Karpas-422 (cell line): Measurements from ENCODE around the gene COL4A2. TPM values are rescaled to one million over a fixed set of nuclear protein-coding genes. Genes with fewer than 3 reads are reported as not detected.
A peak's percentile ranks its signal among the peaks of the same experiment; 100 is the strongest.

Source experiments
- DNase-seq: peaks from one replicate; pipeline ENCODE4 v3.0.0-alpha.2; 2015
- H2AFZ ChIP-seq: fragments of 200-600 bp; sonication (generic); 2 replicates; pipeline ENCODE4 v1.6.1; 2014; ENCODE audit warnings: antibody characterized with exemption, low read length, mixed read lengths
- H3K27ac ChIP-seq: fragments of 200-600 bp; sonication (generic); 2 replicates; pipeline ENCODE4 v1.5.1; 2014; ENCODE audit warnings: mild to moderate bottlenecking, low read length, moderate library complexity
- H3K27me3 ChIP-seq: fragments of 200-600 bp; sonication (generic); 2 replicates; pipeline ENCODE4 v1.6.1; 2014; ENCODE audit warnings: low read length, mixed read lengths
- H3K36me3 ChIP-seq: fragments of 200-600 bp; sonication (generic); 2 replicates; pipeline ENCODE4 v1.6.1; 2014; ENCODE audit warnings: low read length, mixed read lengths; ENCODE audit not compliant: insufficient read depth
- H3K4me1 ChIP-seq: fragments of 200-600 bp; sonication (generic); 2 replicates; pipeline ENCODE4 v1.6.1; 2014; ENCODE audit warnings: mild to moderate bottlenecking, low read length, mixed read lengths
- H3K4me2 ChIP-seq: fragments of 200-600 bp; sonication (generic); 2 replicates; pipeline ENCODE4 v1.6.1; 2014; ENCODE audit warnings: low read length, low read depth, mild to moderate bottlenecking; ENCODE audit not compliant: poor library complexity, severe bottlenecking
- H3K4me3 ChIP-seq: fragments of 200-600 bp; sonication (generic); 2 replicates; pipeline ENCODE4 v1.5.1; 2014; ENCODE audit warnings: mild to moderate bottlenecking, antibody characterized with exemption, low read length, mixed read lengths
- H3K79me2 ChIP-seq: fragments of 200-600 bp; sonication (generic); 2 replicates; pipeline ENCODE4 v1.6.1; 2014; ENCODE audit warnings: mild to moderate bottlenecking, low read length, mixed read lengths
- H3K9ac ChIP-seq: fragments of 200-600 bp; sonication (generic); 2 replicates; pipeline ENCODE4 v1.6.0; 2014; ENCODE audit warnings: low read length
- H3K9me2 ChIP-seq: fragments of 200-600 bp; sonication (generic), shearing (Covaris generic); replicated peaks from 2 replicates; pipeline ENCODE4 v1.6.0; 2014; ENCODE audit warnings: mild to moderate bottlenecking, low read length, moderate library complexity; ENCODE audit not compliant: insufficient read depth
- H3K9me3 ChIP-seq: fragments of 300-700, 200-600 bp; sonication (generic); 2 replicates; pipeline ENCODE4 v1.6.1; 2014; ENCODE audit warnings: low read length, mixed read lengths
- H4K20me1 ChIP-seq: fragments of 200-600 bp; sonication (generic); 2 replicates; pipeline ENCODE4 v1.6.1; 2014; ENCODE audit warnings: mild to moderate bottlenecking, antibody characterized with exemption, low read length, low read depth; ENCODE audit not compliant: insufficient read depth
- total RNA-seq: library from RNA; depleted of rRNA; stranded (reverse); fragments of >200 nt; shearing (Covaris generic); gene quantifications from 2 replicates; pipeline ENCODE4 v1.2.3, GENCODE V29; 2014; ENCODE audit warnings: low replicate concordance

Gene COL4A2
- total RNA-seq, 1 experiment from 2014 or later = not detected

GRCh38 chr13:110551284-110551683, 244.2 kb downstream of the COL4A2 start:
- Histone ChIP-seq H4K20me1 (no peaks in the 10 kb centered on the region), H3K27ac (no peak overlapping the region), H3K79me2 (no peaks in the 10 kb centered on the region)

GRCh38 chr13:110552767-110553166, 245.7 kb downstream of the COL4A2 start:
- H3K9ac ChIP-seq = no peak overlapping the region
- H4K20me1 ChIP-seq = no peaks in the 10 kb centered on the region
- H3K79me2 ChIP-seq = no peaks in the 10 kb centered on the region
- DNase-seq = no peak
- H3K4me1 ChIP-seq = peaks cover 3% of the 10 kb centered on the region
- no peaks in the 10 kb centered on the region for H3K9me3 ChIP-seq
- H3K9me2 ChIP-seq = no peaks in the 10 kb centered on the region
- no peak overlapping the region for H3K27ac ChIP-seq
- no peak overlapping the region for H2AFZ ChIP-seq
- no peaks in the 10 kb centered on the region for H3K27me3 ChIP-seq
- no peak overlapping the region for H3K4me2 ChIP-seq
- H3K36me3 ChIP-seq = no peaks in the 10 kb centered on the region
- no peak overlapping the region for H3K4me3 ChIP-seq

More at GRCh38 chr13:110551284-110551683, 244.2 kb downstream of the COL4A2 start:
- no peaks in the 10 kb centered on the region for H3K36me3 ChIP-seq
- H3K9me2 ChIP-seq = no peaks in the 10 kb centered on the region
- peaks cover 3% of the 10 kb centered on the region for H3K4me1 ChIP-seq
- DNase-seq = no peak
- H3K4me3 ChIP-seq = no peak overlapping the region
- no peaks in the 10 kb centered on the region for H3K9me3 ChIP-seq
- H3K9ac ChIP-seq = no peak overlapping the region
- no peak overlapping the region for H2AFZ ChIP-seq
- H3K27me3 ChIP-seq = no peaks in the 10 kb centered on the region
- H3K4me2 ChIP-seq = no peak overlapping the region

DNA sequence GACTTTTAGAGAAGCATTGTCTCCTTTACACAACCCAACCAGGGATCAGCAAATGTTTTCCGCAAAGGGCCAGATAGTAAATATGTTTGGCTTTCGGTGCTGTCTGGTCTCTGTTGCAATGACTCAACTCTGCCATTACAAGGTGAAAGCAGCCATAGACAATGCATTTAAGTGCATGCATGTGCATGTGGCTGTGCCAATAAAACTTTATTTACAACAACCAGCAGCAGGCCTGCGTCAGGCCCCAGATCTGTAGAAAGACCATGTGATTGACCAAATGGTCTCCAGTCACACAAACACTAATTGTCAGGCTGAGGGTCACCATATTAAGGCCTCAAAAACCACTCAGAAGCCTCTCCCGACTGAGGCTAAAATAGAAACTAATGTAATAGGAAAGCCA, 246.3 kb downstream of the COL4A2 start:
- Histone ChIP-seq H3K4me1 (peaks cover 3% of the 10 kb centered on the region), H3K36me3 (no peaks in the 10 kb centered on the region), H2AFZ (no peak overlapping the region), H3K9ac (no peak overlapping the region), H3K79me2 (no peaks in the 10 kb centered on the region), H3K4me2 (no peak overlapping the region), H3K4me3 (no peak overlapping the region), H3K9me3 (no peaks in the 10 kb centered on the region), H3K27ac (no peak overlapping the region), H3K9me2 (no peaks in the 10 kb centered on the region), H4K20me1 (no peaks in the 10 kb centered on the region), H3K27me3 (no peaks in the 10 kb centered on the region)
- peak; percentile 49 for DNase-seq

- Histone ChIP-seq H2AFZ (no peak overlapping the region), H3K4me3 (no peak overlapping the region), H3K9me3 (no peaks in the 10 kb centered on the region), H3K9ac (no peak overlapping the region), H3K9me2 (no peaks in the 10 kb centered on the region), H3K36me3 (no peaks in the 10 kb centered on the region), H3K27ac (no peak overlapping the region), H3K4me1 (peaks cover 3% of the 10 kb centered on the region), H3K27me3 (no peaks in the 10 kb centered on the region), H3K4me2 (no peak overlapping the region), H4K20me1 (no peaks in the 10 kb centered on the region), H3K79me2 (no peaks in the 10 kb centered on the region)
- no peak for DNase-seq
Observed at GRCh38 chr13:110554227-110554836, 247.2 kb downstream of the COL4A2 start.

- no peaks in the 10 kb centered on the region for H3K9me3 ChIP-seq
- H3K27ac ChIP-seq = no peak overlapping the region
- no peak overlapping the region for H3K4me3 ChIP-seq
- H3K9ac ChIP-seq = no peak overlapping the region
- no peak for DNase-seq
- no peaks in the 10 kb centered on the region for H3K27me3 ChIP-seq
- H4K20me1 ChIP-seq = no peaks in the 10 kb centered on the region
- H2AFZ ChIP-seq = no peak overlapping the region
- no peaks in the 10 kb centered on the region for H3K9me2 ChIP-seq
- no peaks in the 10 kb centered on the region for H3K36me3 ChIP-seq
- no peaks in the 10 kb centered on the region for H3K79me2 ChIP-seq
- no peak overlapping the region for H3K4me2 ChIP-seq
- peaks cover 3% of the 10 kb centered on the region for H3K4me1 ChIP-seq
Observed at GRCh38 chr13:110554946-110555345, 247.9 kb downstream of the COL4A2 start.

DNA sequence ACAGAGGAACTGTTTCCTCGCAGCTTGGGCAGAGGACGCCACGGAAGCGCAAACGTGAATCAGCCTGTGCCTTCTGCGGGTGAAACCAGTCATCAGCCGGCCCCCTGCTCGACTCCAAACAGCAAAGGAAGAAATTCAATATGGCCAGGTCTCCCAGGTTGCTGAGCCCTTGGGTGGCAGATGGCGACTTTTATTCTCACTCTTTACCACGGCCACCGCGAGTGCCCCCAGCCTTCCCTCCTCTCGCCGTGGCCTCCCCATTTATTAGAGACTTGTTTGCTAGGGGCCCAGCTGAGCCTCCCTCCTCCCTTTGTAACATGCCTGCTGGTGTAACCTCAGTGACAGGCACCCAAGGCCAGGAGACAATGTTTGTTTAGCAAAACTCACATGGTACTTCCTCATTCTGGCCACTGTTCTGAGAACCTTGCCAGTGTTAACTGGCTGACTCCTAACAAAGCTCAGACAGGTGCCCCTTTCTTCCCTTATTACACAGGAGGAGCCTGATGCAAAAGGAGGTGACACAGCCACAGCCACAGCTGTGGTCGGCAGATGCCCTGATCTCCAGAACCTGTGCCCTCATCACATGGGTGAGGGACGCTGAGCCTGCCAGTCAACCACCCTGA, 248.6 kb downstream of the COL4A2 start:
- Histone ChIP-seq H2AFZ (no peak overlapping the region), H3K4me1 (peaks cover 3% of the 10 kb centered on the region), H3K36me3 (no peaks in the 10 kb centered on the region), H3K27me3 (no peaks in the 10 kb centered on the region), H3K9me2 (no peaks in the 10 kb centered on the region), H4K20me1 (no peaks in the 10 kb centered on the region), H3K27ac (no peak overlapping the region), H3K79me2 (no peaks in the 10 kb centered on the region), H3K4me3 (no peak overlapping the region), H3K9me3 (no peaks in the 10 kb centered on the region), H3K4me2 (no peak overlapping the region), H3K9ac (no peak overlapping the region)
- DNase-seq = no peak

- Histone ChIP-seq H3K9ac (no peak overlapping the region), H3K27me3 (no peaks in the 10 kb centered on the region)
Observed at GRCh38 chr13:110556224-110556606, 249.1 kb downstream of the COL4A2 start.

DNA sequence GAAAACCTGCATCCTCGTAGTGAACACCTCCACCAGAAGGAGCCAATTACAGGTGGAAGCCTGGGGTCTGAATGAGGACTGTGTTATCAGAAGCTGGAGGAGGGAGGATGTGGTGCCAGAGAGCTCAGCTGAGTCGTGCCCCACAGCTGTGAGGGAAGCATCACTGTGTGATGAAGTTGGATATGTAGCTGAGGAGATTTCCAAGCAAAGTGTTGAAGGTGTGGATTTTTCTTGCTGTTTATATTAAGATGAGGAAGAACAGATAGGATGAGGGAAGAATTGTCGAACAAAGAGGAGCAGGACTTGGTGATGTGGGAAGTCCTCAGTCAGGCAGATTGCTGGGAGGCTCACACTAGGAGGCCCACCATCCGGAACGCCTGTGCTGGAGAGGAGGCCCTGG, 250.0 kb downstream of the COL4A2 start:
- Histone ChIP-seq H3K27me3 (no peaks in the 10 kb centered on the region), H2AFZ (no peak overlapping the region), H3K27ac (no peak overlapping the region), H3K4me3 (no peak overlapping the region), H3K9ac (no peak overlapping the region), H3K4me2 (no peak overlapping the region), H3K4me1 (peaks cover 12% of the 10 kb centered on the region), H3K36me3 (no peaks in the 10 kb centered on the region), H3K79me2 (no peaks in the 10 kb centered on the region), H3K9me3 (no peaks in the 10 kb centered on the region), H4K20me1 (no peaks in the 10 kb centered on the region), H3K9me2 (no peaks in the 10 kb centered on the region)
- DNase-seq = no peak

More at GRCh38 chr13:110556224-110556606, 249.1 kb downstream of the COL4A2 start:
- H3K9me2 ChIP-seq = no peaks in the 10 kb centered on the region
- no peaks in the 10 kb centered on the region for H3K79me2 ChIP-seq
- DNase-seq = no peak
- H2AFZ ChIP-seq = no peak overlapping the region
- H3K4me1 ChIP-seq = peaks cover 6% of the 10 kb centered on the region
- no peaks in the 10 kb centered on the region for H4K20me1 ChIP-seq
- H3K9me3 ChIP-seq = no peaks in the 10 kb centered on the region
- H3K27ac ChIP-seq = no peak overlapping the region
- H3K36me3 ChIP-seq = no peaks in the 10 kb centered on the region
- H3K4me2 ChIP-seq = no peak overlapping the region
- no peak overlapping the region for H3K4me3 ChIP-seq
